Ovary (tissue), 9 donors: Measurements from ENCODE around the gene RMND5B. TPM values are rescaled to one million over a fixed set of nuclear protein-coding genes. Genes with fewer than 3 reads are reported as not detected.

ENCODE experiments used
- DNase-seq, 5 donors: peaks; one replicate each; pipeline ENCODE4 v3.0.0-alpha.2; 2019 to 2020
- H3K27ac ChIP-seq, 2 donors: fragments of 200-600 bp; one replicate each; pipeline versions ENCODE4 v1.5.1 to v1.8.0; 2019 to 2022
- H3K27me3 ChIP-seq: fragments of 200-600 bp; one replicate; pipeline ENCODE4 v1.8.0; 2022
- H3K36me3 ChIP-seq: fragments of 200-600 bp; sonication (generic); one replicate; pipeline ENCODE4 v1.5.1; 2019
- H3K4me1 ChIP-seq: one replicate; pipeline ENCODE4 v1.8.1; 2013; ENCODE audit warnings: mild to moderate bottlenecking, moderate library complexity; ENCODE audit not compliant: insufficient read depth
- H3K4me3 ChIP-seq: fragments of 200-600 bp; sonication (generic); one replicate; pipeline ENCODE4 v1.5.1; 2017
- H3K9me3 ChIP-seq, 2 donors: fragments of 200-600 bp in 1 of 2; sonication (generic) in 1 of 2; one replicate each; pipeline versions ENCODE4 v1.5.1 to v1.8.1; 2013 to 2019; ENCODE audit warnings: mild to moderate bottlenecking in 1 of 2, moderate library complexity in 1 of 2
- CTCF ChIP-seq, 3 donors: fragments of 450-650 bp in 2 of 3; fragments of 200-600 bp in 1 of 3; IDR thresholded peaks; one replicate each; pipeline versions ENCODE4 v1.5.1 to v1.8.0; 2016 to 2022; ENCODE audit warnings: antibody characterized with exemption in 3 of 3, mild to moderate bottlenecking in 1 of 3
- EP300 ChIP-seq: sonication (generic); formaldehyde crosslinking; IDR thresholded peaks from one replicate; pipeline ENCODE4 v1.6.1; 2017; ENCODE audit warnings: antibody characterized with exemption
- POLR2A ChIP-seq: fragments of 450-650 bp; IDR thresholded peaks from one replicate; pipeline ENCODE4 v1.6.1; 2017; ENCODE audit warnings: antibody characterized with exemption, mild to moderate bottlenecking, moderate library complexity
- WGBS, 3 donors: extraction: QIAGEN DNeasy Blood & Tissue Kit in 1 of 3; methylation state at CpG; one replicate each; pipeline versions ENCODE4 v1.1.5 to v1.1.7; 2013 to 2017; 5-methylcytosine and 5-hydroxymethylcytosine counted together
- intact Hi-C, 4 donors: fragments of 100-400 bp; cut with DNase I; formaldehyde crosslinking; loops; one replicate each; pipeline versions ENCODE4 v1.11.0 to v1.15.1; 2022 to 2023
- polyA plus RNA-seq, 2 donors: library from polyadenylated mRNA; stranded (reverse); fragments of 200-250 nt in 1 of 2; fragments of 350-450 nt in 1 of 2; fragmentation: Illumina TruSeq in 1 of 2; extraction: RNeasy Lipid Tissue Mini Kit (QIAGEN cat#74804) in 1 of 2; gene quantifications; one replicate each; pipeline ENCODE4 v1.2.3, GENCODE V29; 2013 to 2014
- total RNA-seq, 7 donors: library from RNA; depleted of rRNA in 2 of 7; stranded (reverse); fragments of >200 nt in 2 of 7; fragmentation: NEBNext Ultra II Directional in 3 of 7; extraction: Animal tissue kit (Norgen Biotek cat#: 25700) in 3 of 7; gene quantifications; one replicate each; pipeline versions ENCODE4 v1.1.0 to v1.2.4, GENCODE V29; 2016 to 2023
- donor health status: DM: no; HTN: no; CAD: no; lungs with moderate emphysema.
- donor health status: DM: no; HTN: no; CAD: no.
- donor health status: Bipolar disorder and iron deficiency.
- donor health status: DM: yes; HTN: yes; CAD: no.
- donor health status: DM: no; HTN: no; CAD: no.
- donor health status: DM: yes; HTN: yes; CAD: no.

Gene RMND5B
- total and polyA plus RNA-seq, 9 donors = 13.8 to 43.2 (median 31.2) TPM

DNA sequence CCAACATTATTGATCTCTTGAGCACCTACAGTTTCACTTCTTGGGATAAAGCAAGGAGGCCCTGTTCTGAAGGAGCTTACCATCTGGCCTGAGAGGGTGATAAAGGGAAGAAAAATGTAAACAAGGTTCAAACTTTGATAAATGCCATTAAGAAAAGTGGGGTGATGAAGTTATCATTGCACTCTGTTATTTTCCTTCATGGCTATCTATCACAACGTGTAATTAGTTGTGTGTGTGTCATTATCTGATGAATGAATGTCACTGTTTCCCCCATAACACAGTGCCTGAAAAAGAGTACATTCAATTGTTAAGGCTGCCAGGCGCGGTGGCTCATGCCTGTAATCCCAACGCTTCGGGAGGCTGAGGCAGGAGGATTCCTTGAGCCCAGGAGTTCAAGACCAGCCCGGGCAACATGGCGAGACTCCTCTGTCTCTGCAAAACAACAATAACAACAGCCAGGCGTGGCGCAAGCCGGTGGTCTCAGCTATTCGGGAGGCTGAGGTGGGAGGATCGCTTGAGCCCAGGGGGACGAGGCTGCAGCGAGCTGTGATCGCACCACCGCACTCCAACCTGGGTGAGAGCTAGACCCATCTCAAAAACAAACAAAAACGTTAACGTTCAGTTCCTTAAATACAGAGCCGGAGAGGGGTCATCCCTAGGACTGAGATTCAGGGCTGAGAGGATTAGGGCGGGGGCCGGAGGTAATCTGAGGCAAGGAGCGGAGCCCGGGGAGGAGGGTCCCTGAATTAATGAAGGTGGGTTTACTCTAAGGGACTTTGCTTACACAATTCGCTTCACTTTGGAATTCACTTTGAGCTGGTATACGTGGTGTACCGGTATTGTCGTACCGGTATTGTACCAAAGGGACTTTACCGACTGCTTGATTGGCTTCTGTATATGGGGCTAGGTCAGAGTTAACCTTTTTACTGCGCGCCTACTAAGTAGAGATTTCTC is 22.0 kb downstream of the RMND5B start:
- intact Hi-C loops = no loop called here
- H3K4me3 ChIP-seq = peak overlapping the region; percentile 69
- no peak for DNase-seq
- H3K27me3 ChIP-seq = no peaks in the 10 kb centered on the region
- H3K9me3 ChIP-seq = no peaks in the 10 kb centered on the region
- 35 to 45% (median 38%) methylated on average over 31 of the region's 31 CpGs for WGBS, 3 donors
- no peaks in the 10 kb centered on the region for H3K36me3 ChIP-seq
- H3K27ac ChIP-seq = peak overlapping the region in 1 of 2 donors; percentile 51
- H3K4me1 ChIP-seq = peaks cover 8% of the 10 kb centered on the region
- TF ChIP-seq EP300 (no peak), CTCF (IDR thresholded peaks at IDR 0.05) (no peak), POLR2A (no peak)

- H3K36me3 ChIP-seq = no peaks in the 10 kb centered on the region
- peak within 1 kb of the TSS; percentile 69 for H3K4me3 ChIP-seq
- peak within 1 kb of the TSS in 1 of 2 donors; percentile 51 for H3K27ac ChIP-seq
- no peaks in the 10 kb centered on the region for H3K27me3 ChIP-seq
- H3K9me3 ChIP-seq = no peaks in the 10 kb centered on the region
- H3K4me1 ChIP-seq = peaks cover 8% of the 10 kb centered on the region
- peak; percentile 80 for TF ChIP-seq EP300
- no peak for TF ChIP-seq POLR2A
- 1 to 2% (median 2%) methylated on average over 64 to 68 of the region's 68 CpGs for WGBS, 3 donors
- DNase-seq = peak; percentile 98 to 100 (median 99)
- intact Hi-C loops = no loop called here
Observed at GRCh38 chr5:178153530-178154340, 22.9 kb downstream of the RMND5B start, which contains the start of gene NHP2. Gene NHP2 (minus strand): TSS chr5:178153885. CDS start chr5:178153817, 68 bp downstream.

DNA sequence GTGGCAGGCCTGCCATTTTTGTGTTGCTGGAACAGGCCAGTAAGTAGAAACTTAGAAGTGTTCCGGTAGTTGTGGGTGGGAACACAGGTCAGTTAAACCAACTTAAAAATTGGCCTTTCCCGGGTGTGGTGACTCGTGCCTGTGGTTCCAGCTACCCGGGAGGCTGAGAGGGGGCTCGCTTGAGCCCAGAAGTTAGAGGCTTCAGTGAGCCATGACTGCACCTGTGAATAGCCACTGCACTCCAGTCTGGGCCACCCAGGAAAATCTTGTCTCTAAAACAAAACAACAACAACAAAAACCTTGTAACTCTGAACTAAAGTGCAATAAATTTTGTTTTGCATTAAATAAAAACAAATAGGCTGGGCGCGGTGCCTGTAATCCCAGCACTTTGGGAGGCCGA is 24.3 kb downstream of the RMND5B start:
- WGBS, 3 donors = 61 to 72% (median 65%) methylated on average over 8 of the region's 8 CpGs
- H3K27ac ChIP-seq = no peak overlapping the region
- no peaks in the 10 kb centered on the region for H3K27me3 ChIP-seq
- no peak for TF ChIP-seq POLR2A
- TF ChIP-seq EP300 = no peak
- no peak for TF ChIP-seq CTCF (IDR thresholded peaks at IDR 0.05)
- H3K36me3 ChIP-seq = no peaks in the 10 kb centered on the region
- intact Hi-C loops = no loop called here
- H3K4me1 ChIP-seq = peaks cover 8% of the 10 kb centered on the region
- H3K9me3 ChIP-seq = no peaks in the 10 kb centered on the region
- no peak overlapping the region for H3K4me3 ChIP-seq
- no peak for DNase-seq

GRCh38 chr5:178160176-178160575 is 29.4 kb downstream of the RMND5B start:
- Histone ChIP-seq H3K9me3 (no peaks in the 10 kb centered on the region), H3K4me1 (peaks cover 2% of the 10 kb centered on the region), H3K27ac (no peak overlapping the region), H3K4me3 (no peak overlapping the region), H3K27me3 (no peaks in the 10 kb centered on the region), H3K36me3 (no peaks in the 10 kb centered on the region)
- 83 to 90% (median 86%) methylated on average over 5 of the region's 5 CpGs for WGBS, 3 donors
- intact Hi-C loops = loop anchor here in 3 of 4 donors (5.0 to 10.0 kb wide), 2 partner anchors 83 to 555 kb away; partner anchors contain the start of gene B4GALT7 (in 1 of the 3)
- no peak for TF ChIP-seq EP300
- TF ChIP-seq CTCF (IDR thresholded peaks at IDR 0.05) = no peak
- no peak for TF ChIP-seq POLR2A
- DNase-seq = no peak
